Suppressor macrophage treated with lipopolysaccharide for 1 hour (primary cell): Measurements from ENCODE around the gene C2CD4D.
A peak's percentile ranks its signal among the peaks of the same experiment; 100 is the strongest.
"Not testable (repeated sequence)": the region's sequence is repeated elsewhere in the genome, so short reads cannot be mapped to it uniquely, and the experiment has no call there.

Source experiments
- DNase-seq, 3 donors: peaks; one replicate each; pipeline ENCODE4 v3.0.0-alpha.2; 2020 to 2022

The C2CD4D gene

GRCh38 chr1:151839457-151840403 is at the start of gene C2CD4D:
TSS of gene C2CD4D (minus strand) at chr1:151839820. CDS start at chr1:151838989, 831 bp downstream.
- peak in 2 of 3 donors; percentile 55 to 66 for DNase-seq

GRCh38 chr1:151888972-151889570 is 49.5 kb upstream of the C2CD4D start:
- peak in 2 of 3 donors; percentile 39 to 46 for DNase-seq

GRCh38 chr1:151887028-151887427 is 47.4 kb upstream of the C2CD4D start:
- no peak for DNase-seq

- DNase-seq = no peak
Observed at GRCh38 chr1:151885479-151885878, 45.9 kb upstream of the C2CD4D start.

GRCh38 chr1:151884879-151885278 is 45.3 kb upstream of the C2CD4D start:
- not testable (repeated sequence) for DNase-seq

- DNase-seq = not testable (repeated sequence)
Observed at GRCh38 chr1:151884445-151884844, 44.8 kb upstream of the C2CD4D start.

- DNase-seq = not testable (repeated sequence)
Observed at GRCh38 chr1:151883898-151884297, 44.3 kb upstream of the C2CD4D start.

- DNase-seq = not testable (repeated sequence)
Observed at GRCh38 chr1:151882918-151883317, 43.3 kb upstream of the C2CD4D start.

GRCh38 chr1:151882466-151882865 is 42.8 kb upstream of the C2CD4D start:
- no peak for DNase-seq

- DNase-seq = no peak
Observed at GRCh38 chr1:151881479-151881878, 41.9 kb upstream of the C2CD4D start.

- no peak for DNase-seq
Observed at GRCh38 chr1:151875419-151876097, 35.9 kb upstream of the C2CD4D start.

GRCh38 chr1:151872776-151873175 is 33.2 kb upstream of the C2CD4D start:
- not testable (repeated sequence) for DNase-seq

- no peak for DNase-seq
Observed at GRCh38 chr1:151871284-151872030, 31.8 kb upstream of the C2CD4D start.

GRCh38 chr1:151868486-151868885 is 28.9 kb upstream of the C2CD4D start:
- peak in 1 of 3 donors; percentile 23 for DNase-seq

GRCh38 chr1:151867765-151868411 is 28.3 kb upstream of the C2CD4D start:
- DNase-seq = peak; percentile 85 to 95 (median 95)

- peak; percentile 46 to 60 (median 47) for DNase-seq
Observed at GRCh38 chr1:151867321-151867720, 27.7 kb upstream of the C2CD4D start.

GRCh38 chr1:151864411-151864810 is 24.8 kb upstream of the C2CD4D start:
- no peak for DNase-seq

GRCh38 chr1:151862604-151863003 is 23.0 kb upstream of the C2CD4D start:
- no peak for DNase-seq

GRCh38 chr1:151860504-151861187 is 21.0 kb upstream of the C2CD4D start:
- no peak for DNase-seq

- DNase-seq = peak; percentile 57 to 64 (median 58)
Observed at GRCh38 chr1:151859891-151860293, 20.3 kb upstream of the C2CD4D start.
